GM10847 (cell line): ENCODE results near the gene MROH7.

Source experiments
- POLR2A ChIP-seq: IDR thresholded peaks from 2 replicates; pipeline ENCODE4 v1.6.1; 2011; ENCODE audit not compliant: insufficient read length; ENCODE audit errors: extremely low read depth

MROH7 gene

DNA sequence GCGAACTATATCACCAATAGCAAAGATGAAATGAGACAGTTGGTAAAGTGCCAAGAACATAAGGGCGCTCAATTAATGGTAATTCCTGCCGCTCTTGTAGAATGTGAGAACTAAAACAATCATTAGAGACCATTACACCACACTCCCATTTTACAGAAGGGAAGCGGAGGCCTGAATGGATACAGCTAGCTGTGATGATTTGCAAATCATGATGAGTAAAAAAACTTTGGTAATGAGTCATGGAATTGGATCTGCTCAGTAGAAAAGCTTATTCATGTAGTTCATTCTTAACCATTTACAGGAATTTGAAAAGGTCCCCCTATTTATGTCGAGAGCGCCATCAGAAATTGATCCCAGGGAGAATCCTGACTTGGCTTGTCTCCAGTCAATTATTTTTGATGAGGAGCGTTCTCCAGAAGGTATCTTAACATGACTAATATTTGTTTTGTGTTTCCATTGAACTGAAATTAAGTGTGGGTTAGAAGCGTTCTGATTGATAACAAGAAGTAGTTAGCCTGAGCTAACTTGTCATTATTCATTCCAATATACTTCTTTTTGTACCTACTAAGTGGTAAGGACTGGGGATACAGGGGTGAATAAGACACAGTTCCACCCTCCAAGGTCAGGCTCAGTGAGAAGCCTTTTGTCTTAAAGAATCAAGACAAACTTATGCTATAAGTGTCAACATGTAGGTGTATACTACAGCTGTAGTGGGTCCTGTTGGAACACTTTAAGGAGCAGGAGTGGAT lies 74.9 kb downstream of the MROH7 start:
- no peak for TF ChIP-seq POLR2A

DNA sequence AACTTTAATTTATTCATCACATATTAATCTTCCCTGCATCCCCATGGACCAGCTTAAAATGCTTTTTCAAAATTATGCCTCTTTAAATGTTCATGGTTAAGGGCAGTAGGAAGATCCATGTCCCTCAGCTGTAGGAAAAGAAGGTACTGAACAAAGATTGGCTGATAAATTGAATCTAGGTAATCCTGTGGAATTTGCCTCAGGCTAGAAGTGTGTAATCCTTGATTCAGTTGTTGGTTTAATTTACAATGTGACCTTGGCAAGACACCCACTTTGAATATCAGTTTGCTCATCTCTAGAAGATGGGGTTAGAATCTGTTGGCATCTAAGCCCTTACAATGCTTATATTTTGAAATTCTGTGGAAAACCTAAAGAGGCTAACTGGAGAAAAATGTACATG lies 80.1 kb downstream of the MROH7 start:
- no peak for TF ChIP-seq POLR2A

DNA sequence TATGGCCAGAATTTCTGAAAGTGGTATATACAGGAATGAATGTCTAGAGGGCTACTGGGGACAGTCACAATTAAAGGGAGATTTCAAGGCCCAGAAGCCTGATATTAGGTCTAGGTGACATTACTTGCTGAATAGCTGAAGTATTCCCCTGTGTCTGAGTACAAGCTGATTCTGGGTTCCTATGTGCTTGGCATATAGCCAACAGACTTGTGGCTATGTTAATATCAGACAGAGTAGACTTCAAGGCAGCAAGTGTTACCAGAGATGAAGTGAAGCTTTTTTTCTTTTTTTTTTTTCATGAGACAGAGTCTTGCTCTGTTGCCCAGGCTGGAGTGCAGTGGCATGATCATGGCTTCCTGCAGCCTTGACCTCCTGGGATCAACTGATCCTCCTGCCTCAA lies 82.4 kb downstream of the MROH7 start:
- TF ChIP-seq POLR2A: no peak

DNA sequence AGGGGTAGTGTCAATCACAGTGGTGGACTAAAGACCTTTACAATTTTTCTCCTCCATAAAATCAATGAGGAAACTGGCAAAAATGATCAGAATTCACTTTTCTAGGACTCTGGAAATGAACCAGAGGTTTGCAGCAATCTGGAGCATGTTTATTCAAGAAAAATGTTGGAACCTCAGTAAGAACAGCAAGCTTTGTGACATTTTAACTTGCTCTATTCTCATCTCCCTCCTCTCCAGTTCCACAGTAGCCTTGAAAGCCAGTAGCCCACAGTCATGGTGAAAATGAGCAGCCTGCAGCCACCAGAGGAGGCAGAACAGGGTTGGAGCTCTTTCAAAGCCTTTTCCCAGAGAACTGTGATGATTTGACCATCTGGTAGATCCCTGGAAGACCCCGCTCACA lies 83.2 kb downstream of the MROH7 start:
- no peak for TF ChIP-seq POLR2A

DNA sequence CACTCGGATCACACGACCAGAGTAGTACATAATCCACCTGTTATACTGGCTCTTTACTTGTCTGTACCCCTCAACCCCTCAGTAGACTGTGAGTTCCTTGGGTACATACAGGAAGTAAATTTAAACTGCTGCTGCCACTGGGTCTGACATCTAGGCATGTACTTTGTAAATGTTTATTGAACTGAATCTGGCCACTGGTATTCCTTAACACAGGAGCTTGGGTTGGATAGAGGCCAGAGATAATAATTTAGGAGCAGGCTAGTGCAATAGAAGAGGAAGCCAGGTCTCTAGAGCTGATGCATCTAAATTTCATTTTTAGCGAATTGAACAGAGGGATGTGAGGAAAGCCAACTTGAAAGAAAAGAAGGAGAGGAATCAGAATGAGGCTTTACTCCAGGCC lies 86.4 kb downstream of the MROH7 start:
- no peak for TF ChIP-seq POLR2A

DNA sequence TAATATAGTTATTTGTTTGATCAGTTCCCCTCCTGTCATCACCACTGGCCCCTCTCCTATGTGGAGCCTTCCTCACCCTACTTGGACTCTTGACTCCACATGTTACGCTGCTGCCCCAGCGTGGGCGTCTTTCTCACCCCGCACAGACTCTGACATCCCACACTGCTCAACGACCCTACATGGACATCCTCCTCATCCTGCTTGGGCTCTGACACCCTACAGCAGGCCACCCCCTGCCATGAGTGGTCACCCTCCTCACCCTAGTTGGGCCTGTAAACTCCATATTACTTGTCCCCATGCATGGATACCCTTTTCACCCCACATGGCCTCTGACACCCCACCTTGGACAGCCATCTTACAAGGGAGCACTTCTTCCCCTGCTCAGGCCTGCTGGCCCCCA lies 95.1 kb downstream of the MROH7 start:
- no peak for TF ChIP-seq POLR2A

DNA sequence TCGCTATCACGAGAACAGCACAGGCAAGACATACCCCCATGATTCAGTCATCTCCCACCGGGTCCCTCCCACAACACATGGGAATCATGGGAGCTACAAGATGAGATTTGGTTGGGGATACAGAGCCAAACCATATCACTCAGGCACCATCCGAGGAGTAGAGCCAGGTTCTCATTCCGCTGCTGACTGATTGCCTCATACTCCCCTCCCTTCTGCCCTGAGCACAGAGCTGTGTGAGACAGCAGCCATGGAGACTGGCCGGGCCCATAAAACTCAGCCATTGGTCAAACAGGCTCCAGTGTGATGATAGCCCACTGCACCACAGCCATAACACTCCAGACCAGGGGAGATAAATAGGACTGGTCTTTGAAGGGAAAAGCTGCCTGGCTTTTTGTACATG lies 96.7 kb downstream of the MROH7 start:
- no peak for TF ChIP-seq POLR2A

DNA sequence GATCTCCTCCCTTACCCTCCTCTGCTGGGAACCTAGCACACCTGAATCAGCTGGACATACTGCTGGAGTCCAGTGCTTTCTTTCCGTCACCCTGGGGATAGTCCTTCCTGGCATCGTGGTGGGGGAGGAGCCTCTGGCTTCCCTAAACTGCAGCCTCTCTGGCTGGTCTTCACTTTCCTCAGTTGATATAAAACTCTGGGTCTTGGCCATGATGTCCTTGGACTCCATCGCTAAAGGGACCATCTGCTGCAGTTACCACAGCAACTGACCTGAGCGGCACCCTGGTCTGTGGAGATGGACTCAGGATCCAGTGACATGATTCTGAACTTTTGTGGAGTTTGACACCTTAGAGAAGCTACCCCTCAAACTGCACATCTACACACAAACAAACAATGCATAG lies 99.9 kb downstream of the MROH7 start:
- TF ChIP-seq POLR2A: no peak

DNA sequence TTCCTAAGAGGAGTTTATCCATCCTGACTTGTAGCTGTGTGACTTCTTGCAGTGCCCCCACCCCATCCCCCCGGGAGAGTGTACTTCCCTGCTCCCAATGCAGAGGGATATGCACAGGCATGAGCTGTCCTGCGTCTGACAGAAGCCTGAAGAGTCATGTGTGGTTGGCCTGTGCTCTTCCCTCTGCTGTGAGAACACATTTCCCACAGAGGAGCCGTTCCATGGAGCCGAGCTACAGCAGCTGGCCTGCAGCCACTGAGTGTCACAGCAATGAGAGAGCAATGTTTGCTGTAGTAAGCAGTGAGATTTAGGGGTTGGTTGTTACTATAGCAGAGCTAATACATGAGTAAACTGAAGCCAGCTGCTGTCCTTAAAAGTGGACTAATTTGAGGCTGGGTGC lies 100.7 kb downstream of the MROH7 start:
- no peak for TF ChIP-seq POLR2A

DNA sequence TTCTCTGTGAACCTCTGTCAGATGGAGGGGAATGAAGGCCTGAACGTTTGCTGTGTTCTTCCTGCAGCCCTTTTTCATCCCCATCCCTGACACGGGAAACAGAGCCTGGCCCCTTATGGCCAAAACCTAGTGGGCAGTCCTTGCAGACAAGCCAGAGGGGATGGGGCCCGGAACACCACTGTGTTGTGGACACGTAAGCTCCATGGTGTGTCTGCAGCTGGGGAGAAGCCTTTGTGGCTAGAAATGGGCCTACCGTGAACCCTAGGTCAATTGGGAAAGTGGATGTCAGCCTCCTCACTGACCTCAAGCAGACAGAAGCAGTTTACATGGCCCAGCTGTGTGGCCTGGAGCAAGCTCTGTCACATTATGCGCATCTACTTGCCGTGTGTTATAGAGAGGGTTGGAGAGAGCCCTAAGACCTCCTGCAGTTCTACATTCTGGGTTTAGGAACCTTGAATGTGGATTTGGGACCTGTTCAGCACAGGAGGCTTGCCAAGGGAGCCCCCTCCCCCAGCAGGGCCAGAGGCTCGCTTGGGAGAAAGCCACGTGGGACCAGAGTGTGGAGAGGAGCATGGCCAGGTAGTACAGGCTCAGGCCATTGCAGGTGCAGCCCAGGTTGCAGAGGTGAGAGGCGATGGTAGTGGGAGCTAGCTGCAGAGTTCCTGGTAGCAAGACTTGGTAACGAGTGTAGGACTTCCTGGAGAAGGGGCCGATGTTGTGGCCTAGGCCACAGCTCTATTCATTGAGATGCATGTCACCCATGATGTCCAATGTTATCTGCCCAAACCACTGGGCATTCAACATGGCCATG lies 102.0 kb downstream of the MROH7 start:
- TF ChIP-seq POLR2A: no peak

DNA sequence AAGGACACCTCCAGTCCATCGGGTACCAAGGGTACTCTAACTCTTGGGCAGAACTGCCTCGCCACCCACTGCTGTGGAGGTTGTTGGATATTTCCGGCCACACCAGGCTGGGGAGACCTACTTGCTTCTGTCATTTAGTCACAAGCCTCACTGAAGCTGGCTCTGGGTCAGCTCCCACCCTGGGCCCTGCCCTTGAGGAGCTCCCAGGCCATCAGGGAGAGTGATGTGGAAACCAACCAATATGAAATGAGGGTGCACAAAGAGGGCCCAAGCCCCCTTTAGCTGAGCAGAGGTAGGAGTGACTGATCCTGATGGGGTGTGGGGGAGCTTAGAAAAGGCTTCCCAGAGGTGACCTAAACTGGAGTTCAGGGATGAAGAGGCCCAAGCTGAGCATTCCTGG lies 103.1 kb downstream of the MROH7 start:
- no peak for TF ChIP-seq POLR2A

DNA sequence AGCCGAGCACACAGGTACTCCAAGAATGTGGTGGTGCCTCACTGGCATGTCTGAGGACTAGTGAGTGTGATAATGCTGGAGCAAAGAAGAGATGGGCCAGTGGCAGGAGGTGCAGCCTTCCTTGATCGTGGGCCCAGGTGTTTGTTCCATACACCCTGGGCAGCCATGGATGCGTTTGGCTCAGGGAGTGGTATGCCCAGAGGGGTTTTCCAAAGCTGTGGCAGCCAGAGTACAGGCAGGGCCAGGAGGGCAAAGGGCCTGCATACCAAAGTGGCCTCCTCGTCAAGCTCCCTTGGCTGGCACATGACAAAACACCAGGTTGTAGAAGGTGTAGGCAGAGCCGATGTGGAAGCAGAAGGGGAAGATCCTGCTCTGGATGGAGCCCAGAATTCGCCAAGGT lies 103.7 kb downstream of the MROH7 start:
- TF ChIP-seq POLR2A: no peak

DNA sequence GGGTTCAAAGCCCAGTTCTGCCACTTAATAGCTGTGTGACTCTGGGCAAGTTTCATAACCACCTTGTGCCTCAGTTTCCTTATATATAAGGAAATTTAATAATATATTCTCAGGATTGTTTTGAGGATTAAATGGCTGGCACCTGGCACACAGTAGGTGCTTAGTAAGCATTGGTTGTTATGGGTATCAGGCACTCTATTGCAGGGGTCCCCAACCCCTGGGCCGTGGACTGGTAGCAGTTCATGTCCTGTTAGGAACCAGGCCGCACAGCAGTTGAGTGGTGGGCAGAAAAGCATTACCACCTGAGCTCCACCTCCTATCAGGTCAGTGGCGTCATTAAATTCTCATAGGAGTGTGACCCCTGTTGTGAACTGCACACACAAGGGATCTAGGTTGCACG lies 104.3 kb downstream of the MROH7 start:
- no peak for TF ChIP-seq POLR2A

DNA sequence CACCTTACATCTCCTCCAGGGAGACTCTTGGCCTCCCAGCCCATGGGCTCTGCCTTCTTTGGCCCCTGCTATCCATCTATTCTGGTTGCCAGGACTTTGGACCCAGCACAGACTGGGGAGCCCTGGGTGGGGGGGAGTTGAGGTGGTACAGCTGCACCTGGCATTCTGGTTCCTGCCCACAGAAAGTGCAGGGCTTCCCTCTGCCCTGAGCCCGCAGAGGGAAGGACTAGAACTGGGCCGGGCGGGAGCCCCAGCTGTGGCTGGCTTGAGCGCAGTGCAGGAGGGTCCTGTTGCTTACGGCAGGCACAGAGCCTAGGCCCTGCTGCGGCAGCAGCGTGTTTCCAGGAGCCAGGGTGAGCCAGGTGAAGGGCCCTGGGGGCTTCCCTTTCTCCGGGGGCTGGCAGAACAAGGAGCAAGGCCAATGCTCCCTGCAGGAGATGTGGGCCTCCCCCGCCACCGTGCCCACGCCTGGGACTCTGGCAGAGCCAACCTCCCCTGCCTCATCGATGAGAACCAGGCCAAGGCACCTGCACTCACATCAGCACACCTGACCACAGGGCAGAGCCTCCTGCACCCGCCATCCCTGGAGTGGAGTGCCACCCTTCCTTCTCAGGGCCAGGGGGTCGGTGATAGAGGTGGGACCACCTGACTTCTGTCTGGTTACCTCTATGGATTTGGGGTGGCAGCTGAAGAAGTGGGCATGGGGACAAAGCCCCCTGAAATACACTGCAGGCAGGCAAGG lies 106.7 kb downstream of the MROH7 start:
- TF ChIP-seq POLR2A: no peak

DNA sequence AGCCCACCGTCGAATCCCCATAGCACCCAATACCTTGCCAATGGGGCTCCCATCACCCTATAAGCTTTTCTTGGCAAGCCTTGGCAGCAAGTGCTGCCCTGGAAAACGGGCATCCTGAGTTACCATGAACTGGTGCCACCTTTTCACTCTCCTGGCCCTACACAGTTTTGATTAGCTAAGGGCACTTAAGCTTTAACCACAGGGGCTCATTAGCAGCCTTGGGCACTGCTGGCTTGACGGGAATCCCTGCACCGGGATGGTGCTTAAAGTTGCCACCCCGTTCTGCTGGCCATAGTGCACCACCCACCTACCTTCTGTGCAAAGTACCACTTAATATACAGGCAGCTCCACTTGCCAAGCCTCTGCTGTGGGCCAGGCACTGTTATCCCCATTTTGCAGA lies 109.0 kb downstream of the MROH7 start:
- no peak for TF ChIP-seq POLR2A

DNA sequence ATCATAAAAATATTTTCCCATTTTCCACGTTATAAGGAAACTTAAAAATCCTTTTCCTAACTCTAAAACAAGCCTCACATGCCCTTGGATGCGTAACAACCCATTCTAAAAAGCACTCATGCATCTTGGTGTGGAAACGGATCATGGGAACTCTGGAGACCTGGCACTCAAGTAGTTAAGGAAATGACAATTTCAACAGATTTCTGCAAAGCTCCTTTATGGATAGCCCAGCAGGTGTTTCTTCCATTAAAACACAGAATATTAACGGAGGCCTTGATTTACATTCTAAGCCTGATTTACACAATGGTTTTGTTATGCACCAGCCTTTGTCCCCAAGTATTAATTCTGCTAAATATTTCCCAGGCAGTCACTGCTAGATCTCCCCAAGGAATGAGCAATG lies 109.8 kb downstream of the MROH7 start:
- TF ChIP-seq POLR2A: no peak
